Heart right ventricle (tissue), 16 donors: ENCODE results near the gene RASGEF1C. TPM values are rescaled to one million over a fixed set of nuclear protein-coding genes. Genes with fewer than 3 reads are reported as not detected.

Experiments used
- ATAC-seq, 8 donors: fragments of 200-7000 bp; cut with Tn5 transposase; one replicate each; pipeline ENCODE4 v1.9.1; 2020; ENCODE audit warnings: mild to moderate bottlenecking in 8 of 8, moderate library complexity in 8 of 8, moderate number of reproducible peaks in 1 of 8
- DNase-seq, 2 donors: peaks; one replicate each; pipeline ENCODE4 v3.0.0-alpha.2; 2020
- H3K27ac ChIP-seq, 10 donors: fragments of 200-600 bp; sonication (generic) in 2 of 10; one replicate each; pipeline versions ENCODE4 v1.5.0 to v1.8.0; 2020 to 2022; ENCODE audit warnings: mild to moderate bottlenecking in 3 of 10
- H3K27me3 ChIP-seq, 7 donors: fragments of 200-600 bp; one replicate each; pipeline ENCODE4 v1.8.0; 2021 to 2022; ENCODE audit warnings: mild to moderate bottlenecking in 2 of 7
- H3K36me3 ChIP-seq, 9 donors: fragments of 200-600 bp; sonication (generic) in 1 of 9; one replicate each; pipeline versions ENCODE4 v1.5.0 to v1.8.0; 2020 to 2022; ENCODE audit warnings: mild to moderate bottlenecking in 2 of 9
- H3K4me1 ChIP-seq, 9 donors: fragments of 200-600 bp; sonication (generic) in 1 of 9; one replicate each; pipeline versions ENCODE4 v1.5.0 to v1.8.0; 2020 to 2022; ENCODE audit warnings: mild to moderate bottlenecking in 4 of 9
- H3K4me3 ChIP-seq, 10 donors: fragments of 200-600 bp; sonication (generic) in 2 of 10; one replicate each; pipeline versions ENCODE4 v1.5.0 to v1.8.0; 2020 to 2022; ENCODE audit warnings: mild to moderate bottlenecking in 7 of 10, moderate library complexity in 2 of 10
- H3K9me3 ChIP-seq, 11 donors: fragments of 200-600 bp in 10 of 11; sonication (generic) in 2 of 11; one replicate each; pipeline versions ENCODE4 v1.5.0 to v1.8.0; 2013 to 2022; ENCODE audit warnings: mild to moderate bottlenecking in 2 of 11, control low read depth in 1 of 11, moderate library complexity in 1 of 11
- WGBS, 2 donors: extraction: QIAGEN DNeasy Blood & Tissue Kit; methylation state at CpG; one replicate each; pipeline ENCODE4 v1.1.7; 2013; ENCODE audit warnings: inconsistent platforms in 1 of 2; 5-methylcytosine and 5-hydroxymethylcytosine counted together
- intact Hi-C, 10 donors: fragments of 100-400 bp; cut with DNase I; formaldehyde crosslinking; loops; one replicate each; pipeline versions ENCODE4 v1.11.1 to v1.14.2; 2022
- polyA plus RNA-seq, 2 donors: library from polyadenylated mRNA; stranded (reverse); fragments of 200-250 nt; gene quantifications; one replicate each; pipeline ENCODE4 v1.2.3, GENCODE V29; 2013
- total RNA-seq, 10 donors: library from RNA; stranded (reverse); fragmentation: NEBNext Ultra II Directional in 3 of 10; extraction: Animal tissue kit (Norgen Biotek cat#: 25700) in 3 of 10; gene quantifications; one replicate each; pipeline versions ENCODE4 v1.2.1 to v1.2.4, GENCODE V29; 2021 to 2023
- TF ChIP-seq, protein P1 (sequence below), 9 donors: fragments of 200-600 bp; sonication (generic) in 2 of 9; IDR thresholded peaks; one replicate each; pipeline versions ENCODE4 v1.5.0 to v1.8.0; 2021 to 2022; ENCODE audit warnings: antibody characterized with exemption in 9 of 9, mild to moderate bottlenecking in 5 of 9, moderate library complexity in 1 of 9
- donor health status: Arrhythmogenic right ventricular cardiomyopathy.
- donor health status: ischemic (EF 13 %, LVEDD 7.1; RV severe dilation, severe dysfunction).
- donor health status: healthy with polysubstance abuse.
- donor health status: DM: no; HTN: yes; CAD: no.
- donor health status: DM: no; HTN: no; CAD: no.
- donor health status: ischemic (EF 25% LVEDD 6.9; RV normal size, moderate dysfunction).
- donor health status: ischemic (EF 25% LVEDD 5.7; RV mildly dilated, moderate dysfunction).
- donor health status: healthy.
- donor health status: DM: yes; HTN: yes; CAD: no.
- donor health status: Ischemic cardiomyopathy.
- donor health status: ischemic (EF 35%, LVEDD 5.7; RV mildly dilated, moderate dysfunction).
- donor health status: nonischemic (EF 11% LVEDD 7.7; RV severe dilation, severe dysfunction).
- donor health status: DM: yes; HTN: yes; CAD: no.
- donor health status: PGD.
- donor health status: ischemic (EF 29% LVEDD 5.4; RV normal size, mild dysfunction).
- donor health status: nonischemic (EF 23%, LVEDD 6.1; RV moderate dilation, normal function).

RASGEF1C gene
- total and polyA plus RNA-seq, 12 donors: 0.17 to 0.59 (median 0.26) TPM; not detected in 6

DNA sequence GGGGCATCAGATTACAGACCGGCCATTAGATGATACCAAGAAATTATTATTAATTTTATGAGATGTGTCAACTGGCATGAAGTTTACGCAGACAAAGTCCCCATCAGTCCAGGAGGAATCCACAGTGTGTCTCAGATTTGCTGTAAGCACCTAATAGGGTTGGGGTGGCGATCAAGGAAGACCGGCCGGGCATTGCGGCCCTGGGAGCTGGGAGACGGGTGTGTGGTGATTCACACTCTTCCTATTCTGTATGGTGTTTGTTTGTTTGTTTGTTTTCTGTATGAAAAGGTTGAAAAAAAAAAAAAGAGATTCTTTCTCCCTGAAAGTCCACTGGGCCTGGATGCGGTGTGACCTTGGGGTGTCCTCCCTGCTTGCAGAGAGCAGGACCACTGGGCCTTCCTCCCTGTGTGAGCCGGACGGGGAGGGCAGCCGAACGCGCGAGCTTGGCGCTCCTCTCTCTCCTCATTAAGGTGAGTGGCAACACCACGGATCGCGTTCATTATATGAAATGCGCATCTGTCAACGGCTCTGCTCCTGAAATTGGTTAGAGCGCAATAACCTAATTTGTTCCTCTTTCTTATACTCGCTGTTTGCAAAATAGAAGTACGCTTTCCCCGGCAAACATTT lies 15.1 kb downstream of the RASGEF1C start:
- intact Hi-C loops: no loop called here
- no peak overlapping the region for H3K4me3 ChIP-seq
- peaks cover 0 to 3% (median 0%) of the 10 kb centered on the region in 11 donors for H3K9me3 ChIP-seq
- 93 to 96% methylated on average over 24 of the region's 24 CpGs for WGBS, 2 donors
- no peaks in the 10 kb centered on the region for H3K36me3 ChIP-seq
- DNase-seq: no peak
- no peaks in the 10 kb centered on the region for H3K4me1 ChIP-seq
- no peak overlapping the region for H3K27ac ChIP-seq
- no peak for ATAC-seq
- TF ChIP-seq, protein P1, sequence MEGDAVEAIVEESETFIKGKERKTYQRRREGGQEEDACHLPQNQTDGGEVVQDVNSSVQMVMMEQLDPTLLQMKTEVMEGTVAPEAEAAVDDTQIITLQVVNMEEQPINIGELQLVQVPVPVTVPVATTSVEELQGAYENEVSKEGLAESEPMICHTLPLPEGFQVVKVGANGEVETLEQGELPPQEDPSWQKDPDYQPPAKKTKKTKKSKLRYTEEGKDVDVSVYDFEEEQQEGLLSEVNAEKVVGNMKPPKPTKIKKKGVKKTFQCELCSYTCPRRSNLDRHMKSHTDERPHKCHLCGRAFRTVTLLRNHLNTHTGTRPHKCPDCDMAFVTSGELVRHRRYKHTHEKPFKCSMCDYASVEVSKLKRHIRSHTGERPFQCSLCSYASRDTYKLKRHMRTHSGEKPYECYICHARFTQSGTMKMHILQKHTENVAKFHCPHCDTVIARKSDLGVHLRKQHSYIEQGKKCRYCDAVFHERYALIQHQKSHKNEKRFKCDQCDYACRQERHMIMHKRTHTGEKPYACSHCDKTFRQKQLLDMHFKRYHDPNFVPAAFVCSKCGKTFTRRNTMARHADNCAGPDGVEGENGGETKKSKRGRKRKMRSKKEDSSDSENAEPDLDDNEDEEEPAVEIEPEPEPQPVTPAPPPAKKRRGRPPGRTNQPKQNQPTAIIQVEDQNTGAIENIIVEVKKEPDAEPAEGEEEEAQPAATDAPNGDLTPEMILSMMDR (IDR thresholded peaks at IDR 0.05): no peak
- H3K27me3 ChIP-seq: peaks cover 0 to 13% (median 3%) of the 10 kb centered on the region in 7 donors

DNA sequence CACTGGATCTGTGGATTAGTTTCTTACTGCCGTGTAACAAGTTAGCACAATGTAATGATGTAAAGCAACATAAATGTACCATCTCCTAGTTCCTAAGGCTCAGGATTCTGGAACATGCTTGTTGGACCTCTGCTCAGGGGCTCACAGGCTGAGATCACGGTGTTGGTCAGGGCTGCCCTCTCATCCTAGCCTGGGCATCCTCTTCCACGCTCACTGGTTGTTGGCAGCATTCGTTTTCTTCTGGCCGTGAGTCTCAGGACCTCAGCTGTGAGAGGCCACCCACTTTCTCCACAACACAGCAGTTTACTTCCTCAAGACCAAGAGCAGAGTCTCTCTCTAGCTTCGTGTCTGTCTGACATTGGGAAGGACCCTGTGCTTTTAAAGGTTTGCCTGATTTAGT lies 17.3 kb downstream of the RASGEF1C start:
- DNase-seq (no peak), ATAC-seq (no peak)
- no peaks in the 10 kb centered on the region for H3K36me3 ChIP-seq
- no peaks in the 10 kb centered on the region for H3K4me1 ChIP-seq
- H3K27me3 ChIP-seq: no peaks in the 10 kb centered on the region
- intact Hi-C loops: no loop called here
- no peak overlapping the region for H3K27ac ChIP-seq
- TF ChIP-seq, protein P1 (IDR thresholded peaks at IDR 0.05): no peak
- WGBS, 2 donors: 53 to 59% methylated on average over 6 of the region's 6 CpGs
- peaks cover 0 to 21% (median 8%) of the 10 kb centered on the region in 11 donors for H3K9me3 ChIP-seq
- H3K4me3 ChIP-seq: no peak overlapping the region

DNA sequence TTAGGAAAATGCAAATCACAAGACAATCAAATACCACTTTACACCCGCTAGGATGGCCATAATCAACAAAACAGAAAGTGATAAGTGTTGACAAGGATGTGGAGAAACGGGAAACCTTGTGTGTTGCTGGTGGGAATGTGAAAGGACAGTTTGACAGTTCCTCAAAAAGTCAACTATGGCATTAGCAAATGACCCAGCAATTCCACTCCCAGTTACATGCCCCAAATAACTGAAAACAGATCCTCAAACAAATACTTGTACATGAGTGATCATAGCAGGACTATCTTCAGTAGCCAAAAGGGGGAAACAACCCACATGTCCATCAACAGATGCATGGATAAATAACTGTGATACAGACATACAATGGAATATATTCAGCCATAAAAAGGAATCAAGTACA lies 21.2 kb downstream of the RASGEF1C start:
- 55 to 74% methylated on average over 2 of the region's 2 CpGs for WGBS, 2 donors
- no peak overlapping the region for H3K4me3 ChIP-seq
- no peak for ATAC-seq
- H3K27me3 ChIP-seq: peaks cover 0 to 9% (median 0%) of the 10 kb centered on the region in 7 donors
- TF ChIP-seq, protein P1 (IDR thresholded peaks at IDR 0.05): no peak
- intact Hi-C loops: no loop called here
- no peaks in the 10 kb centered on the region for H3K4me1 ChIP-seq
- no peaks in the 10 kb centered on the region for H3K36me3 ChIP-seq
- H3K9me3 ChIP-seq: peaks cover 0 to 48% (median 10%) of the 10 kb centered on the region in 11 donors
- no peak overlapping the region for H3K27ac ChIP-seq
- DNase-seq: no peak

DNA sequence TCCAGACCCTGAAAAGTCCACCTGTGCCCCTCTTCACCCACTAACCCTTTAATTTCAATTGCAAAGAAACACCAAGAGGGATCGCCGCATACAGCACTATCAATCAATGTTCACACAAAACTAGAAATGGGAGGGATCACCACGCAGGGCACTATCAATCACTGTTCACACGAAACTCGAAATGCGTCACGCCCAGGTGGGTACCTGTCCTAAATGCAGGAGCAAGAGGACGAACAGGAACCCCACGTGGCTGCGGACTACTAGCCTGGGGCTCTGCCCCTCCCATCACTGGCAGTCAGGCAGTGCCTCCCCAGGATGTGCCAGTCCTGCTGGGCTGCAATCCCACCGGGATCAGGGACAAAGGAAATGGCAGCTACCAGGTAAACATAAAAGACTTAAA lies 28.2 kb downstream of the RASGEF1C start:
- intact Hi-C loops: loop anchor here in 1 of 10 donors (2.0 kb wide), 1 partner anchor 68 kb away; no protein-coding TSS in a partner anchor
- Histone ChIP-seq H3K36me3 (no peaks in the 10 kb centered on the region), H3K9me3 (peaks cover 0 to 36% (median 0%) of the 10 kb centered on the region in 11 donors), H3K27me3 (peaks cover 0 to 13% (median 0%) of the 10 kb centered on the region in 7 donors), H3K4me3 (no peak overlapping the region), H3K4me1 (peaks cover 0 to 8% (median 0%) of the 10 kb centered on the region in 9 donors), H3K27ac (no peak overlapping the region)
- 85 to 87% methylated on average over 11 of the region's 11 CpGs for WGBS, 2 donors
- ATAC-seq (no peak), DNase-seq (no peak)
- TF ChIP-seq, protein P1 (IDR thresholded peaks at IDR 0.05): no peak
